Panc1 (cell line): ENCODE measurements around the gene NPAS3. TPM values are rescaled to one million over a fixed set of nuclear protein-coding genes. Genes with fewer than 3 reads are reported as not detected.

Experiments used
- ATAC-seq: fragments of 200-7000 bp; cut with Tn5 transposase; 2 replicates; pipeline ENCODE4 v1.9.1; 2020; ENCODE audit warnings: mild to moderate bottlenecking, moderate library complexity
- BruUV-seq: library from RNA; stranded (reverse); fragments of 400-500 nt; replicated peaks from 2 replicates; lab custom pipeline; 2021; lab: Mats Ljungman, UMichigan
- CTCF ChIA-PET: fragments of 300-600 bp; sonication (Branson Sonifier 250); formaldehyde crosslinking; loops from one replicate; lab custom pipeline; 2022; ENCODE audit warnings: antibody characterized with exemption; lab: Charles Lee
- POLR2A ChIA-PET: fragments of 300-600 bp; sonication (Branson Sonifier 250); formaldehyde crosslinking; loops from one replicate; lab custom pipeline; 2022; ENCODE audit warnings: antibody characterized with exemption; lab: Charles Lee
- DNase-seq: peaks from one replicate; pipeline ENCODE4 v3.0.0-alpha.2; 2010; ENCODE audit warnings: low read depth, low spot score
- H3K27ac ChIP-seq: 2 replicates; pipeline ENCODE4 v1.5.1; 2011; ENCODE audit warnings: mild to moderate bottlenecking, low read length, inconsistent platforms
- H3K27me3 ChIP-seq: fragments of 200-500 bp; sonication (Bioruptor generic); 2 replicates; pipeline ENCODE4 v1.6.0; 2014; ENCODE audit warnings: low read length, inconsistent platforms; ENCODE audit not compliant: control insufficient read depth, insufficient read depth
- H3K36me3 ChIP-seq: fragments of 200-500 bp; sonication (Bioruptor generic); 2 replicates; pipeline ENCODE4 v1.5.1; 2014; ENCODE audit warnings: inconsistent platforms, mild to moderate bottlenecking, low read length, moderate library complexity; ENCODE audit not compliant: control insufficient read depth, insufficient read depth
- H3K4me1 ChIP-seq: 2 replicates; pipeline ENCODE4 v1.5.1; 2011; ENCODE audit warnings: inconsistent platforms, mild to moderate bottlenecking, low read length, moderate library complexity; ENCODE audit not compliant: control insufficient read depth, insufficient read depth
- H3K4me3 ChIP-seq, 2 experiments: 2 replicates each; pipeline ENCODE4 v1.5.1; 2011 to 2012; ENCODE audit warnings: low read depth in 2 of 2, low read length in 2 of 2, mild to moderate bottlenecking in 2 of 2, inconsistent platforms in 1 of 2, moderate library complexity in 1 of 2
- H3K9me3 ChIP-seq: fragments of 200-500 bp; sonication (Bioruptor generic); 2 replicates; pipeline ENCODE4 v1.5.1; 2014; ENCODE audit warnings: low read depth, mild to moderate bottlenecking, inconsistent platforms, low read length, moderate library complexity; ENCODE audit not compliant: control insufficient read depth, insufficient read depth
- CTCF ChIP-seq: fragments of 450-650 bp; IDR thresholded peaks from 2 replicates; pipeline ENCODE4 v1.5.1; 2017; ENCODE audit warnings: mild to moderate bottlenecking
- POLR2AphosphoS5 ChIP-seq: IDR thresholded peaks from 2 replicates; pipeline ENCODE4 v1.6.1; 2012; ENCODE audit warnings: mild to moderate bottlenecking, low read depth, low read length, moderate library complexity
- REST ChIP-seq, 2 experiments: IDR thresholded peaks; 2 replicates each; pipeline ENCODE4 v1.6.1; 2011 to 2012; ENCODE audit warnings: low read depth in 2 of 2, control low read depth in 1 of 2, low read length in 1 of 2, mild to moderate bottlenecking in 1 of 2, moderate library complexity in 1 of 2; ENCODE audit not compliant: insufficient read depth in 1 of 2
- SIN3A ChIP-seq: IDR thresholded peaks from 2 replicates; pipeline ENCODE4 v1.6.1; 2012; ENCODE audit warnings: low read depth, mild to moderate bottlenecking, low read length, moderate library complexity, borderline replicate concordance; ENCODE audit not compliant: insufficient read depth
- TCF7L2 ChIP-seq: IDR thresholded peaks from 2 replicates; pipeline ENCODE4 v1.6.1; 2011; ENCODE audit warnings: mild to moderate bottlenecking, low read depth, low read length, inconsistent platforms
- in situ Hi-C: cut with HindIII; loops from 2 replicates; pipeline ENCODE4 v1.10.0; 2016; ENCODE audit warnings: low sequenced_read_pairs, low pct_unique_long_range_greater_than_20kb
- intact Hi-C: fragments of 100-400 bp; cut with micrococcal nuclease; formaldehyde crosslinking; loops from one replicate; pipeline ENCODE4 v1.10.0; 2022; ENCODE audit not compliant: unreplicated experiment
- total RNA-seq: library from RNA; stranded (reverse); gene quantifications from one replicate; pipeline ENCODE4 v1.2.1, GENCODE V29; 2021; ENCODE audit not compliant: unreplicated experiment

Gene NPAS3
- total RNA-seq, 1 experiment from 2014 or later = 0.23 TPM

GRCh38 chr14:33849455-33849801 is 910.7 kb downstream of the NPAS3 start:
- ChIA-PET POLR2A (no interaction called here), CTCF (interaction anchor here (0.6 to 1.2 kb wide), 3 partner anchors 75 to 873 kb away, joined by 3 to 5 read pairs (median 3); no protein-coding TSS in a partner anchor)
- Histone ChIP-seq H3K4me3 (no peak overlapping the region), H3K36me3 (no peaks in the 10 kb centered on the region), H3K4me1 (no peaks in the 10 kb centered on the region), H3K27ac (no peak overlapping the region), H3K9me3 (no peaks in the 10 kb centered on the region), H3K27me3 (no peaks in the 10 kb centered on the region)
- TF ChIP-seq POLR2AphosphoS5 (no peak), CTCF (peak; percentile 36; the same call in 1 of the 2 replicates), SIN3A (no peak)
- intact Hi-C loops = no loop called here
- in situ Hi-C loops = no loop called here
- no TSS peak for BruUV-seq
- DNase-seq = no peak
- no peak for ATAC-seq

GRCh38 chr14:33850826-33851225 is 912.1 kb downstream of the NPAS3 start:
- Histone ChIP-seq H3K9me3 (no peaks in the 10 kb centered on the region), H3K27ac (no peak overlapping the region), H3K36me3 (no peaks in the 10 kb centered on the region), H3K4me3 (no peak overlapping the region), H3K4me1 (no peaks in the 10 kb centered on the region), H3K27me3 (no peaks in the 10 kb centered on the region)
- ChIA-PET POLR2A (no interaction called here), CTCF (no interaction called here)
- no peak for ATAC-seq
- no TSS peak for BruUV-seq
- TF ChIP-seq CTCF (no peak), TCF7L2 (no peak), REST (IDR thresholded peaks at IDR 0.05; ENCODE audit: insufficient read depth in 1 of 2, low read depth in 2 of 2, low read length in 1 of 2) (no peak)
- in situ Hi-C loops (no loop called here), intact Hi-C loops (no loop called here)
- no peak for DNase-seq
